Peyer's patch (tissue), 4 donors: Measurements from ENCODE around the gene RNF213. TPM values are rescaled to one million over a fixed set of nuclear protein-coding genes. Genes with fewer than 3 reads are reported as not detected.

Source experiments
- DNase-seq, 3 donors: peaks; one replicate each; pipeline ENCODE4 v3.0.0-alpha.2; 2017 to 2019
- H3K27ac ChIP-seq, 4 donors: fragments of 200-600 bp; sonication (generic); one replicate each; pipeline ENCODE4 v1.5.1; 2016 to 2019
- H3K27me3 ChIP-seq, 2 donors: fragments of 200-600 bp; sonication (generic); one replicate each; pipeline ENCODE4 v1.5.1; 2019
- H3K36me3 ChIP-seq, 3 donors: fragments of 200-600 bp; sonication (generic); one replicate each; pipeline ENCODE4 v1.5.1; 2016 to 2019
- H3K4me1 ChIP-seq, 4 donors: fragments of 200-600 bp; sonication (generic); one replicate each; pipeline ENCODE4 v1.5.1; 2016 to 2019
- H3K4me3 ChIP-seq, 4 donors: fragments of 200-600 bp; sonication (generic); 1 replicate in 3 of 4; 2 replicates in 1 of 4; pipeline ENCODE4 v1.5.1; 2016 to 2019; ENCODE audit warnings: mild to moderate bottlenecking in 1 of 4
- H3K9me3 ChIP-seq, 4 donors: fragments of 200-600 bp; sonication (generic); one replicate each; pipeline ENCODE4 v1.5.1; 2016 to 2019; ENCODE audit warnings: mild to moderate bottlenecking in 1 of 4
- POLR2A ChIP-seq, 2 donors: fragments of 450-650 bp; IDR thresholded peaks; one replicate each; pipeline ENCODE4 v1.5.1; 2017; ENCODE audit warnings: antibody characterized with exemption in 2 of 2, mild to moderate bottlenecking in 2 of 2, moderate library complexity in 2 of 2
- total RNA-seq, 4 donors: library from RNA; depleted of rRNA; stranded (reverse); fragments of >200 nt; gene quantifications; one replicate each; pipeline ENCODE4 v1.1.0, GENCODE V29; 2016
- TF ChIP-seq, protein P1 (sequence below), 6 experiments: fragments of 450-650 bp in 4 of 6; fragments of 200-600 bp in 2 of 6; sonication (generic) in 1 of 6; IDR thresholded peaks; one replicate each; pipeline ENCODE4 v1.5.1; 2017 to 2019; ENCODE audit warnings: antibody characterized with exemption in 6 of 6, mild to moderate bottlenecking in 3 of 6, moderate library complexity in 1 of 6

RNF213 gene
- total RNA-seq, 4 donors from 2014 or later: 187 to 404 (median 293) TPM

GRCh38 chr17:80354336-80354735, 93.7 kb downstream of the RNF213 start:
- H3K4me1 ChIP-seq: no peaks in the 10 kb centered on the region
- DNase-seq: peak in 1 of 3 donors; percentile 30
- H3K4me3 ChIP-seq: no peak overlapping the region
- H3K27me3 ChIP-seq: no peaks in the 10 kb centered on the region
- no peak overlapping the region for H3K27ac ChIP-seq
- TF ChIP-seq, protein P1, sequence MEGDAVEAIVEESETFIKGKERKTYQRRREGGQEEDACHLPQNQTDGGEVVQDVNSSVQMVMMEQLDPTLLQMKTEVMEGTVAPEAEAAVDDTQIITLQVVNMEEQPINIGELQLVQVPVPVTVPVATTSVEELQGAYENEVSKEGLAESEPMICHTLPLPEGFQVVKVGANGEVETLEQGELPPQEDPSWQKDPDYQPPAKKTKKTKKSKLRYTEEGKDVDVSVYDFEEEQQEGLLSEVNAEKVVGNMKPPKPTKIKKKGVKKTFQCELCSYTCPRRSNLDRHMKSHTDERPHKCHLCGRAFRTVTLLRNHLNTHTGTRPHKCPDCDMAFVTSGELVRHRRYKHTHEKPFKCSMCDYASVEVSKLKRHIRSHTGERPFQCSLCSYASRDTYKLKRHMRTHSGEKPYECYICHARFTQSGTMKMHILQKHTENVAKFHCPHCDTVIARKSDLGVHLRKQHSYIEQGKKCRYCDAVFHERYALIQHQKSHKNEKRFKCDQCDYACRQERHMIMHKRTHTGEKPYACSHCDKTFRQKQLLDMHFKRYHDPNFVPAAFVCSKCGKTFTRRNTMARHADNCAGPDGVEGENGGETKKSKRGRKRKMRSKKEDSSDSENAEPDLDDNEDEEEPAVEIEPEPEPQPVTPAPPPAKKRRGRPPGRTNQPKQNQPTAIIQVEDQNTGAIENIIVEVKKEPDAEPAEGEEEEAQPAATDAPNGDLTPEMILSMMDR (IDR thresholded peaks at IDR 0.05): no peak
- TF ChIP-seq POLR2A (IDR thresholded peaks at IDR 0.05): no peak
- H3K36me3 ChIP-seq: peaks cover 0 to 97% (median 0%) of the 10 kb centered on the region in 3 donors
- H3K9me3 ChIP-seq: no peaks in the 10 kb centered on the region

GRCh38 chr17:80356231-80356856, 95.7 kb downstream of the RNF213 start:
- Histone ChIP-seq H3K27me3 (no peaks in the 10 kb centered on the region), H3K9me3 (no peaks in the 10 kb centered on the region), H3K4me1 (no peaks in the 10 kb centered on the region), H3K36me3 (peaks cover 0 to 97% (median 0%) of the 10 kb centered on the region in 3 donors), H3K4me3 (no peak overlapping the region), H3K27ac (no peak overlapping the region)
- TF ChIP-seq POLR2A (IDR thresholded peaks at IDR 0.05): no peak
- TF ChIP-seq, protein P1 (IDR thresholded peaks at IDR 0.05): no peak
- peak in 1 of 3 donors; percentile 34 for DNase-seq

GRCh38 chr17:80358131-80358530, 97.5 kb downstream of the RNF213 start:
- no peak overlapping the region for H3K27ac ChIP-seq

DNA sequence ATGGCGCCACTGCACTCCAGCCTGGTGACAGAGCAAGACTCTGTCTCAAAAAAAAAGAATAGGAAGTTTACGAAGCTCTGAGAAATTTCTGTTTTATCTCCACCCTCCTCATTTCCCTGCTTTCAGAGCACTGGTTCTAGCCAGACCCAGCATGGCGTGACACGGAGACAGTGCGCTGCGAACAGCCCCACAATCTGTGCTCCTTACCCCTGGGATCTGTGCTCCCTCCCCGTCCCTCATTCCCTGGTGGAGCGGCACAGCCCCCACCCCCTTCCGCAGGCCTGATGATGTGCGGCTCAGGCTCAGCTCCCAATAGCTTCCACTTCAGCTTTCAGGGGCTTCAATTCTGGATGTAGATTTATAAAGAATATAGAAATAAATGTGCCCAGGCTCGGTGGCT, 98.2 kb downstream of the RNF213 start:
- Histone ChIP-seq H3K4me1 (no peaks in the 10 kb centered on the region), H3K36me3 (peaks cover 0 to 97% (median 0%) of the 10 kb centered on the region in 3 donors), H3K27ac (no peak overlapping the region), H3K27me3 (no peaks in the 10 kb centered on the region), H3K9me3 (no peaks in the 10 kb centered on the region), H3K4me3 (no peak overlapping the region)
- TF ChIP-seq POLR2A (IDR thresholded peaks at IDR 0.05): no peak
- TF ChIP-seq, protein P1 (IDR thresholded peaks at IDR 0.05): no peak
- DNase-seq: peak in 1 of 3 donors; percentile 10

More at GRCh38 chr17:80358131-80358530, 97.5 kb downstream of the RNF213 start:
- DNase-seq: peak in 1 of 3 donors; percentile 21
- no peaks in the 10 kb centered on the region for H3K4me1 ChIP-seq
- no peaks in the 10 kb centered on the region for H3K9me3 ChIP-seq
- no peaks in the 10 kb centered on the region for H3K27me3 ChIP-seq
- H3K36me3 ChIP-seq: peaks cover 0 to 97% (median 0%) of the 10 kb centered on the region in 3 donors
- no peak overlapping the region for H3K4me3 ChIP-seq
- TF ChIP-seq, protein P1 (IDR thresholded peaks at IDR 0.05): no peak
- TF ChIP-seq POLR2A (IDR thresholded peaks at IDR 0.05): no peak

DNA sequence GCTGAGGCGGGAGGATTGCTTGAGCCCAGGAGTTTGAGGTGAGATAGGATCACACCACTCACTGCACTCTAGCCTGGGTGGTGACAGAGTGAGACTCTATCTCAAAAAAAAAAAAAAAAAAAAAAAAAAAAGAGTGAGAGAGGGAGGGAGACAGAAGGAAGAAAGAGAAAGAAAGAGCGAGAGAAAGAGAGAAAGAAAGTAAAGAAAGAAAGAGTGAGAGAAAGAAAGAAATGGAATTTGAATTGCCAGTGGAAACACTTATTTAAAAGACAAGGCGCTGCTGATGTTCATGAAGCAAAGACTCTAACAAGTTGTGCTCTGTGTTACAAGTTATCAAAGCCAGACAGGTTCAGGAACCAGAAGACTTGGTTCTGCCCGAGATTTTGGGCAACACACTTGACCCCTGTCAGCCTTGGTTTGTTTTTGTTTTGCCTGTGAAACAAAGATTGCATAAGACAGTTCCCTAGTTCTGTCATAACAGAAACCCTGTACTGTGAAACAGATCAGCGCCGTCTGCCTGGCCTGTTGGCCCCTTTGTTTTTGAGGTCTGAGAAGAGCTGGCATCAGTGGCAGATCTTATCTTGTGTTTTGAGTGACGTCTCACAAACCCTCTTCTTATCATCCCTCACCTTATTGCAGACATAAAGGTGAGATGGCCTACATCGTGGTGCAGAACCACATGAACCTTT, 98.9 kb downstream of the RNF213 start:
- no peak overlapping the region for H3K4me3 ChIP-seq
- no peaks in the 10 kb centered on the region for H3K4me1 ChIP-seq
- H3K36me3 ChIP-seq: peaks cover 0 to 97% (median 0%) of the 10 kb centered on the region in 3 donors
- peak in 1 of 3 donors; percentile 2 for DNase-seq
- no peaks in the 10 kb centered on the region for H3K27me3 ChIP-seq
- no peaks in the 10 kb centered on the region for H3K9me3 ChIP-seq
- no peak overlapping the region for H3K27ac ChIP-seq
- TF ChIP-seq POLR2A (IDR thresholded peaks at IDR 0.05): no peak
- TF ChIP-seq, protein P1 (IDR thresholded peaks at IDR 0.05): no peak
